ENCODE measurements around the gene GALNT16.

The GALNT16 gene

DNA sequence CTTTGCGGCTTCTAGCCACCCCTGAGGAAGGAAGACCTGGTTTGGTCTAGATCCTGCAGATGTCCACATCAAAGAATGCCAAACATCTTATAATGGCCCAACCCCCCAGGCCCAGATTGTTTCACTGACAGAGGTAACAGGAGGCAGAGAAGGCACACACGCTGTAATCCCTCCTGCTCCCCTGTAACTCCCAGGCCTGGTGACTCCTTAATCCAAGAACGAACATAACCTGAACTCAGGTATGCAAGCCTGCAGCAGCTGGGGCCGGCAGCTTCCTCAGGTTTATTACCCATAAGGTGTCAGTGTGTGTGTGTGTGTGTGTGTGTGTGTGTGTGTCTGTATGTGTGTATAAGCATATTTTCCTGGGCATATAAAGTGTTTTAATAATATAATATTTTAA is 85.4 kb downstream of the GALNT16 start:
- no peak for DNase-seq

DNA sequence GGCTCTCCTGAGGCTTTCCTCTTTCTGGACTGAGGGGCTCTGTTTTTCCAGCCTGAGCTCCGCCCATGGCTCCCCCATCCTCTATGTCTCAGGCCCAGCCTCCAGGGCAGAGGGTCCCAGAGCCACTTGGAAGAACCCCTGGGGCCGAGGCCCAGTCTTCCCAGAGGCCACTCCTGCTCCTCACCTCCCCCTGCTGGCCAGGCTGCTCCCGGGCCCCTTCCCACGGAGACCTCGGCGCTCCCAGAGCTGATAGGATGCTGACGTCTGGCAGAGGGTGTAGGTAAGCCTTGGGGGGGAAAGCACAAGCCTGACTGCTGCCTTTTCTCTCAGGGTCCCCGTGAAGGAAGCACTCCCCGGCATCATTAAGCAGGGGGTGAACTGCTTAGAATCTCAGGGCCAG is 86.8 kb downstream of the GALNT16 start:
- no peak for DNase-seq

DNA sequence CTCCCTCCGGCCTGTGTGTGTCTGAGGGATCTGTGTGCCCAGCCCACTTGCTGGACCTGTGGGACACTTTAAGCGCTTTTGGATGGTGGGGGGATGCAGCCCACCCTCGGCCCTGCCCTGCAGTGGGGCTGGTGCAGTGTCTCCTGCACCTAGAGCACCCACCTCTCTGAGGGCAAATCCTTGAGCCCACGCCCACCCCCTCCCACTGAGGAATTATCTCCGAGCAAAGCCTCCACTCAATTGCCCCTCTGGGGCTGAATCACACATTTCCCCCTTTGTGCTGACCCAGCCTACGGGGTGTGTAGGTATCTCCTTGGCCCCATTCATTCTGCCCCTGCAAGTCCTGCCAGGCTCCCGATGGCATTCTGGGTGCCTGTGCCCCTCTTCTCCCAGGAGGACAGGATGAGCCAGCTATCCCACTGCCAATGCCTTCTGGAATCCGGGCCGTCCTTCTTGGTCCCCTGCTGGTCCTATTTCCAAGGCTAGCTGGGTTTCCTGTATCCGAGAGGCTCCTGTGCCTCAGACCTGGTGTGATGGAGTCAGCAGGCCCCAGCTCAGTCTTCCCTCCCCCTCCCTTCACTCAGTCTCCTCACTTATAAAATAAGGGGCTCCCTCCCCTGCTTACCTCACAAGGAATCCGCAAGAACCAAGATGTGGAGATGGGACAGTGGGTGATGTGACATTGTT is 89.3 kb downstream of the GALNT16 start:
- DNase-seq: no peak

DNA sequence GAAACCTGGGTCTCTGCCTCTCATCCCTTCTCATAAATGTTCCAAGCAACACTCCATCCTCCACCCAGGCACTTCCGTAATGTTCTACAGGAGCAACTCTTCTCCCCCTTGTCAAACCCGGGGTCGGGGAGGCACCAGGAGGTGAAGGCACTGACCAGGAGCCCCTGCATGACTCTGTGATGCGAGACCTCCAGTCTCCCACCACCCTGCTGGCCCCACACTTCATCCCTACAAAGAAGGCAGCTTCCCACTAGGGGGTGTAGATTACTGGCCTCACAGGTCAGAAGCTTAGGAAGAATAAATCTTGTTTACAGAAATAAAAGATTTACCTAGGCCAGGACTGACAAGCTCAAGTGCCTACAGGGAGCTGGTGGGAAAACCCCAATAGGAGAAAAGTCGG is 90.9 kb downstream of the GALNT16 start:
- DNase-seq: no peak

DNA sequence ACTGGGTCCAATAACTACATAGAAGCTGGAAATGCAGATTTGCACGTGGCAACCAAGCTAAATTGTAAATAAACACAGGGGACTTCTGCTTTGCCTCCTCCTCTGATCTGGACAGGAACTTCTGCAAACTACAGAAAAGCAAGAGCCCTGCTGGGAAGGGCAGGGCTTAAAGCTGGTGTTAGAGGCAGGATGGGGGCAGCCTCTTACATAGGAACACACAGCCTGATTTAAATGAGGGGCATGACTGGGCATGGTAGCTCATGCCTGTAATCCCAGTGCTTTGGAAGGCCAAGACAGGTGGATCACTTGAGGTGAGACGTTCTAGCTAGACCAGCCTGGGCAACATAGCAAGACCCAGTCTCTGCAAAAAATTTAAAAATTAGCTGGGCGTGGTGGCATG is 91.4 kb downstream of the GALNT16 start:
- no peak for DNase-seq

DNA sequence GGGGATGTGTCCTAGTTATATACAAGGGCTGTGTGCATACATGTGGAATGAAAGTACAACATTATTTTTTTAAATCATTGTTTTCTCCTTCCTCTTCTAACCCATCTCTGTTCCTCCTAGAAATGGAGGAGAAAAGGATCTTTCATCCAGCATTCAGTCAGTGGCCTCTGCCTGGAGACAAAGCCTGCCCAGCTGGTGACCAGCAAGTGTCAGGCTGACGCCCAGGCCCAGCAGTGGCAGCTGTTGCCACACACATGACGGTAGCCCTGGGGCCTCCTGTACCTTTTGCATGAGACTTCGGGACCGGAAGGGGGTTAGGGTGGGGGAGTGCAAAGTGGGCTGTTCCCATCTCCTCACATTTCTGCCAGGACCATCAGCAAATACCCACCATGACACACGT is 92.0 kb downstream of the GALNT16 start:
- no peak for DNase-seq

DNA sequence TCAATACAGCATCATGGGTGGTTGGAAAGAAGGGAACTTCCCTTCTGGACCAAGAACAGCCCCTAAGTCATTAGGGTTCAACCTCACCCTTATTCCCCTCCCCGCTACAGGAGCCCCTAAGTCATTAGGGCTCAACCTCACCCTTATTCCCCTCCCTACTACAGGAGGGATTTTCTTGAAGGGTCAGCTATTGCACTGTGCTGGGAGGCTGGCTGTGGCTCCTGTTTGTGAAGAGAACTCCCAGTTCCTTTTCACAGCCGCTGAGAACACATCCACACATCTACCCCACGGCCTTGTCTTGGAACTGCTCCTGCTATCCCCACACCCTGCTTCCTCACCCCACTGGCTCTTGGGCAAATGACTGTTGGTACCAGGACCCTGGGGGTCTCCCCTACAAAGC is 93.2 kb downstream of the GALNT16 start:
- no peak for DNase-seq

DNA sequence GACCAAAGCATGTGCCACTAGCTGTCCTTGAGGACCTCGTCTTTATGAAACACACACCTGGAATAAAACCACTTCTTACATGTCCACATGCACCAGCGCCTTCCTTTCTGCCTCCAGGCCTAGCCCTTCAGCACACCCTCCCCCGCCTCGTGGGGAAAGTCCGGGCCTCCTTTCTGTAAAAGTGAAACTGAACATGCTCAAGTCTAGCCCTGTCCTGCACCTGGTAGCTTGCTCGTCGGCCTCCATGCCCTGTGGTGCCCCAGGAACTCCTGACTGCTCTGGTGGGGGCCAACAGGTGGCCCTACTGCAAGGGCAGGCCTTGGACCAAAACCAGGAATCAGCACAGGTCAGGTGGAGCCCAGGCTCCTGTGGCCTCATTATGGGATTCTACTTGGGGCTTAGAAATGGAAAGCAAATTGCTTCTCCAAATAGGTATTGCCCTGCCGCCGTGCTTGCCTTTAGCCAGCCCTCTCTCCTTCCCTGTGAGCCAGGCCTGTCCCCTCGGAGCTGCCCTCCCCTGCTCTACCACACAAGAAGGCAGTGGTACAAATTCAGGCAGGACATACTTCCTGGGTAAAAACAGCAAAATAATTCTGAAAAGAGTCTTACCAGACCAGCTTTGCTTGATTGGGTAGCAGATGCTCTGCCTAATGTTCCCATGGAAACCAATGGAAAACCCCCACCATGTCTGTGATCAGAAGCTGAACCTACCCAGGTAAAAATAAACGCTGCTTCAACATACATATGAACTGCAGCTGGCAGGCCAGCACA is 94.6 kb downstream of the GALNT16 start:
- DNase-seq: peak; percentile 75

DNA sequence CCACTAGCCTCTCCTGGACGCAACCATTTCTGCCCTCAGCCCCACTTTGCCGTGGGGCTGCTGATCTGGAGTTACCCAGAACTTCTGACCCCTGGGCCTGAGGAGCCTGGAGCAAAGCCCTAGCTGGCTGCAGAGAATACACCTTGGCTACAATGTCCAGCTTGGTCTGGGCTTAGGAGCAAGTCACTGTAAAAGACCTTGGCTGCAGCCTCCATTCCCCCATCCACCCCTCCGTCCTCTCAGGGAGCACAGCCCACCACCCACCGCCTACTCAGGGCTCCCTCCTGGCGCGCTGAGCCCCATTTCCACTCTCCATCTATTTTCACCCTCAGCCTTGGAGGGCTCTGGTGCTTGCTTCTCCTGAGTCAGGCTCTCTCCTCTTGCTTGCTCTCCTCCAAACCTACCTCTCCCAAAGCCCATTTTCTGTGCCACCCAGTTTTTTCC is 95.2 kb downstream of the GALNT16 start:
- DNase-seq: no peak

DNA sequence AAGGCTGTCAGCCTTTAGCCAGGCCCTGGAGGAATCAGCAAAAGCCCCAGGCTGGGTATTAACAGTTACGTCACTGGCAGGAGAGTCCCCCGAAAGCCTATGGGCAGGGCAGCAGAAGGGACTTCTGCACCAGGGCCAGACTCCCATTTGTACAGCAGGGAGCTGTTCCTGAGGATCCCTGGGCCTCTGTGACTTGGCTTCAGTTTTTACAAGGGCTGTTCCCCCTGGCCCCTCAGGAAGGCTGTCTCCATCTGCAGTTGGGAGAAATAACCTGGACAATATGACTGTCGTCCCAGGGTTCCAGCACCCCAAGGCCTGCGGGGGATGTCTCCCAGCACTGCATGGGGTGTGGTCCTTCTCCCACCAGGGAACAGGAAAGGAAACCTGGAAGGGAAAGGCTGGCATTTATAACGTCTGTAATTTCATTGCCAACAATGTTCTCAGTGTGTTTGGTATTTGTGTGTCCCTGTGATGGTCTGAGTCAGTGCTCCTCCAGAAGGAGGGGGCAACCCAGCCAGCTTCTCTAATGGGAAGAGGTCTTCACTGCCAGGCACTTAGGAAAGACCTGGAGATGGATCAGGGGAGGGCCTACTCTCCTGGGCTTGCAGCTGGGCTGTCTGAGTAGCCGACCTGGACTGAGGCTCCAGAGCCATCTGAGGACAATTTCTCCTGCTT is 95.8 kb downstream of the GALNT16 start:
- DNase-seq: no peak

DNA sequence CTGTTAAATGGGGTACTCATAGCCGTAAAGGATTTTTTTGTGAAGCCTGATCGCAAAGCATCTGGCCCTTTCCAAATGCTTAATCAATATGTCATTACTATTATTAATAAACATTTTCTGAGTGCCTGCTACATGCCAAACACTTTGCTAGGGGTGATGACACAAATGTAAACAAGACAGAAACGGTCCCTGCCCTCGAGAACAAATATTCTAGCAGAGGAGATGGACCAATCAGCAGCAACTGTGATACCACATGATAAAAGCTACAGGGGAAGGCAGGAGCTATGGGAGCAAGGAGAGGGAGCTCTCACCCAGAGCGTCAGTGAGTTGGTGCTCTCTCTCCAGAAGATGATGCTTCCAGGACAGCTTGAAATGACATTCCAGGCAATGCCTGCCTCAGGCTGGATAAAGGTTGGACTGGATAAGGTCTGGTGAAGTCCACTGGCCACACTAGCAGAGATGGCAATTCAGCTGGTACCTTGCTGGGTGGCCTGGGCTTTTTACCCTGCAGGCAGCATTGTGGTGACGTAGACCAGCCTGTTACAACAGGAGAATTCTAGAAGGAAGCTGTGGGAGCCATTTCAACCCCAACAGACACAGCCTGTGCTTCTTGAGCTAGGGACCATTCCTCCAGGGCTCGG is 97.1 kb downstream of the GALNT16 start:
- no peak for DNase-seq

DNA sequence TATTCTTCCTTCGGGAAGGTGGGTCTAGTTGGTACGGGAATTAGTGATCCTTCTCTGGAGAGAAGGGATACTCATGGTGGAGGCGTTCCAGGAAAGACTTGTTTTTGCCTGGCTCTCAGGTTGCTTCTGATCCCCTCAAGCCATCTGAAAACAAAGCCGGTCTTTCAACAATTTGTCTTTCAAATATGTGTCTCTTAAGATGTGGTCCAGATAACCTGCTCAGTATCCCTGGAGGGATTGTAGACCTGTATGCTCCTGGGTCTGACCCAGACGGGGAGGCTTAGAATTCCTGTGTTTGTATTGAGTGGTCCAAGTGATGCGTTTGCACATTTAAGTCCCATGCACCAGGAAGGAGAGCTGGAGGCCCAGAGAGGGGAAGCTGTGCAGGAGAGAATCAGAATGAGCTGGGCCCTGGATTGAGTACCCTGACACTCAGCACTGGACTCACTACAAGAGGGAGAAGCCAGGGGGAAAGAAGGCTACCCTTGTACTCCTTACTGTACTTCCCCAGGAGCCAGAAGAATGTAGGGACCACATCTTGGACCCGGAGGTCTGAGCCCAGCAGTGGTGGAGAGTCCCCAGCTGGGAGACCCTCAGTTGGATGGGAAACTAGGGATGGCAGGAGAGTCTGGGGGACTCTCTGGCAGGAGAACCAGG is 97.7 kb downstream of the GALNT16 start:
- DNase-seq: no peak

DNA sequence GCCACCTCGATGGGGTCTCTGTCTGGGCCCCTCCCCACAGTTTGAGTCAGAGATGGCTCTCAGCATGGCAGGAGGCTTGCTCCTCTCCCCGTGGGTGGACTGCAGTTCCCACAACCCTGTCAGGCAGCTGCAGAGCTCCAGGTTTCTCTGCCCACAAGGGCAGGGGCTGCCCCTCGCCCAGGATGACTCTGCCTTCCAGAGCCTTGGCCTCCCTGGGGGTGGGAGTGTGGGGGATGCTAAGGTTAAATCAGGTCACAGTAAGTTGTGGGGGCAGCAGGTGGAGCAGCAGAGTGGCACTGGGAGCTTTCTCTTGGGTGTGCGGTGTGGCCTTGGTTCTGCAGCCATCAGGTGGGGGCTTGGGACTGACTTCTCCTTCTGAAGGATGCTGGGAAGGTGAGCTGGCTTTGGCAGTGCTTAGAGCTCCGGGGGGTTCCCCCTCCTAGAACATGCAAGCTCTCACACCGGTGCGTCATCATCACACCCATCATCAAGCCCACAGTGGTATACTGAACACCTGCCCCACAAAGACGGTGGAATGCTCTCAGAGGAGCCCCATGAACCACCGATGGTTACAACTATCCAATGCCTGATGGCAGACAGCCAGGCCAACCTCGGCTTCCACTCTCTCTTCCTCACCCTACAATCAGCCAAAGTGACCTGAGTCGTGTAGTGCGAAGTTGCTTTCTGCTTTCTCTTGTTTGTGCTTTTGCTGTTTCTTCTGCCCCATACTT is 98.4 kb downstream of the GALNT16 start:
- DNase-seq: peak; percentile 49

DNA sequence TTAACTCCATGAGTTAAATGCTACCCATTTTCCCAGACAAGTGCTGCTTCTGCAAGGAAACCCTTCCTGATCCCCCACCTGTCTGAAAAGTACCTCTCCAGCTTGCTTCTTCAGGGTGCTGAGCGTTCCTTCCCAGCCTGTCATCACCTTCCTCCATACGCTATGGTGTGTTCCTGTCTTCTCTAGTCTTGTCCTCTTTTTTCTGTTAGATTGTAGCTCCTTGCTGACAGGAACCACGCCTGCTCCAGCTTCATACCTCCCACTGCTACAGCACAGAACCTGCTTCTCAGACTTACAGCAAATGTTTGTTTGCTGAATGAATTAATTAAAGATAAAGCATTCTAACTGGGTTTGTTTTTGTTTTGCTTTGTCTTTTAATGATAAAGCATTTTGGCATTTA is 99.0 kb downstream of the GALNT16 start:
- DNase-seq: no peak

DNA sequence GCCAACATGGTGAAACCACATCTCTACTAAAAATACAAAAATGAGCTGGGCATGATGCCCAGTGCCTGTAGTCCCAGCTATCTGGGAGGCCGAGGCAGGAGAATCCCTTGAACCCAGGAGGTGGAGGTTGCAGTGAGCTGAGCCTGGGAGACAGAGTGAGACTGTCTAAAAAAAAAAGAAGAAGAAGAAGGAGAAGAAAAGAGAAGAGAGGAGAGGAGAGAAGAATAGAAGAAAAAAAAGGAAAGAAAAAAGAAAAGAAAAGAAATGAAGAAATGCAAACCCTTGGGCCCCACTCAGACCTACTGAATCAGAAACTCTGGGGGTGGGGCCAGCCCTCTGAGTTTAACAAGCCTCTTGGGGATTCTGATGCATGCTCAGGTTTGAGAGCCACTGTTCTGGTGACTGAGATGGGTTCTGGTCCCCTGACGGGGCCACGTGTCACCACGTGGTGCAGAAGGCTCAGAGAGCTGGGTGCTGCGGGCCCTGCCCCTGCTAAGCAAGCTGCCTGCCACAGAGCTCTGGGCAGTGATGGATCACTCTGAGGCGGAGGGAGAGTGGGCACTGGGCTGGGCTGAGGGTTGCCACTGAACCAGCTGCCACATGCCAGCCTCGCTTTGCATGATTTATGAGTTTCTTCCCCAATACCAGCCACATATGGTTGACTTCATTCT is 100.6 kb downstream of the GALNT16 start:
- DNase-seq: no peak

DNA sequence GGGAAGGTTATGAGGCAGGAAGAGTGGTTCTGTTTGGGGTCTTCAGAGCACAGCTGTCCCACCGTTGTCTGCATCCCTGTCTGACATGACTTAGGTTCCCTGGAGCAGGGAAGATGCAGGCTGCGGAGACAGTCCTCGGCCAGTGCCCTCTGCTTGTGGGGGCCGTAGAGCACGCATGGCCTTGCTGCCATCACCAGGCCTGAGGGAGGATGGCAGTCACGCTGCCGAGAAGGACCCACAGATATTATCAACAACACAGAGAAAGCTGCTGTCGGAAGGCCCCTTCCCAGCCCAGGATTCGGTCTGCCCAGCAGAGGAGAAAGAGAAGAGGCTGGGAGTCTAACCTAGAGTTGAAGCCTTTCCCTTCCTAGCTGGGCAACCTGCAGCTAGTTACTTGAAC is 103.1 kb downstream of the GALNT16 start:
- no peak for DNase-seq

DNA sequence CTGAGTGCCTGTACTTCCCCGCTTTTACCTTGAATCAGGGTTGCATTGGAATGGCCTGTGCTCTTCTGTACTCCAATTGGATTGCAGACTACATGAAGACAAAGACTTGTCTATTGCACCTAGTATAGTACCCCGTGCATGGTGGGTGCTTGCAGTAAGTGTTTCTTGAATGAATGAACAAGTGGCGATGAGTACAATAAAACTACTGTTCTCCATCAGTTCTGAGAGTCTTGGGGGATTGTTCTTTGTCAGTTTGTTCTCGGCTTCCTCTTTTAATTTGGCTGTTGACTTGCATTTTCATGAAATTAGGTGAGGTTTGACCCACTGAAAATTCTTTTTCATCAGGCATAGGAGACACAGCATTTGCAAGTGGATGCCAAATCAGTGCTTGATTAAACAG is 104.0 kb downstream of the GALNT16 start:
- DNase-seq: no peak

DNA sequence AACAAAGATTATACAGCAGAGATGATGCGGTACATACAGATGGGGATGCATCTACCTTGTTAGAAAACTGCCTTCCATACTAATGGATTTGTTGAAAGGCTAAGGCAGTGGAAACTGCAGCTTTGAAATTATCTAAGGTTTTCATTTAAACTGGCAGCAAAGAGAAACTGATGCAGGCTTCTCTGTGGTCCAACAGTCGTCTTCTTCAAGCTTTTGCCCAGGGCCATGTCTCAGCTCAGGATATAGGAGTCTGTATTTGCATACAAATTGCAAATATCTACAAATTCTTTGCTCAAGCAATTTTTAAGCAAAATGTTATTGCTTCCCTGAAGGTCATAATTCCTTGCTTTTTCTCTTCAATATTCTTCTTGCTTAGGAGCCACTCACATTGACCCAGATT is 104.4 kb downstream of the GALNT16 start:
- no peak for DNase-seq

DNA sequence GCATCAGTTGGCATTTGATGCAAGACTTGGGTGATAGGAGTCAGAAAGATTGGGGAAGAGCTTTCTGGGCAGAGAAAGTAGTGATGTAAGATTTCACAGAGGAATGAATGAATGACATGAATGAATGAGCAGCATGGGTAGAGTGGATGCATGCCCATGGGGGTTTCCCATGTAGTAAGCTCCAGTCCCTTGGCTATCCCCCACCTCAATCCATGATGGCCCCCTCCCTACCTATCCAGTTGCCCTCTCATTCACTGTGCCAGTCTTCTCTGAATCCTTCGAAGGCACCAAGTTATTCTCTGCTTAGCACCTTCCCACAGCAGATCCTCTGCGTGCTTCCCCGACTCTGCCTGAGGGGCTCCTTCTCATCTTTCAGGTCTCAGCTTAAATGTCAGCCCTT is 106.1 kb downstream of the GALNT16 start:
- DNase-seq: no peak

DNA sequence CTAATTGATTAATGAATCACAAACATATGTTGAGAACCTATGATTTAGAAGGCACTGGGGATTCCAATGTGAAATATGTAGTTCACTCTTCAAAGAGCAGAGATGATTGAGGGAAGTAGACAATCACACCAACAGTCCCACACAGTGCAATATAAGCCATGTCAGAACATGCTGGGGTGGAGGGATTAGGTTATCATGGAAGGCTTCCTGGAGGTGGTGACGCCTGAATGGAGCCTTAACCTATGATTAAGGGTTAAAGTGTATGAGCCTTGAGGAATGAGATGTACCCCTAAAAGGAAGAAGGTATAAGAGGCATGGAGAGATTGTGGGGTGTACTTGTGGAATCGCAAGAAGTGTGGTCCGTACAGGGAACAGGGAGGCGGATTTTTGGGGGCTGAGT is 106.8 kb downstream of the GALNT16 start:
- no peak for DNase-seq

DNA sequence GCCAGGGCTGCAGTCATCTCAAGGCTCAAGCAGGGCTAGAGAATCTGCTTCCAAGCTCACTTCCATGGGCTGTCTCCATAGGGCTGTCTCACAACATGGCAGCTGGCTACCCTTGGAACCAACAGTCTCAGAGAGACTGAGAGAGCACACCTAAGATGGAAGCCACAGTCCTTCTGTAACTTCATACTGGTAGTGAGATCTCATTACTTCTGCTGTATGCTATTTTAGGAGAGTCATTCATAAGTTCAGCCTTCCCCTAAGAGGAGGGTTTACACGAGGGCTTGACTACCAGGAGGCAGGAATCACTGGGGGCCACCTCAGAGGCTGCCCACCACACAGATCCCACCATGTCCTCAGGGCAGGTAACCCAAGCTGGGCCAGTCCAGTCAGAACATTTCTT is 108.4 kb downstream of the GALNT16 start:
- no peak for DNase-seq

DNA sequence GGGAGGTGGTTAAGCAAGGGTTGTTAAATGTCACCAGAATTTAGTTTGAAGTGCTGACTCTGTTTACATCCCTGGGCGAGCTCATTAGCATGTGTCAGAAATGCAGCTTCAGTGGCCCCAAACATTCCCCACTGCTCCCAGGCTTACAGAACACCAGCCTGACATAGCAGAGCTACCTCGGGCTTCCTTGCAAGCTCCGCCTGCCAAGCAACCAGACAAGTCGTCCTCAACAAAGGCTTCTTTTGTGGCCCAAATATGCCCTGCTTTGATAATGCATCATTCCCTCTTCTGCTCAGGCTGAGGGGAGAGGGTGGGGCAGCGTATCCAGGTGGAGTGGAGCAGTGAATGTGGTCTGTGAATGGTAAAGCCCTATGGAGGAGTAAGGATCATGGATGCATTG is 110.1 kb downstream of the GALNT16 start:
- no peak for DNase-seq

Measured in activated naive CD4-positive, alpha-beta T cell treated with Interleukin-2 at 50 U/mL for 16 hours (primary cell).